Measurements from ENCODE around the gene TBX6. TPM values are rescaled to one million over a fixed set of nuclear protein-coding genes. Genes with fewer than 3 reads are reported as not detected.
A peak's percentile ranks its signal among the peaks of the same experiment; 100 is the strongest.

TBX6 gene
- total RNA-seq, 1 experiment from 2014 or later = 5.1 TPM

GRCh38 chr16:30083216-30084055, 8.3 kb downstream of the TBX6 start:
- CTCF ChIA-PET = interaction anchor here (0.8 kb wide), 1 partner anchor 48 kb away, joined by 4 read pairs; no protein-coding TSS in a partner anchor

DNA sequence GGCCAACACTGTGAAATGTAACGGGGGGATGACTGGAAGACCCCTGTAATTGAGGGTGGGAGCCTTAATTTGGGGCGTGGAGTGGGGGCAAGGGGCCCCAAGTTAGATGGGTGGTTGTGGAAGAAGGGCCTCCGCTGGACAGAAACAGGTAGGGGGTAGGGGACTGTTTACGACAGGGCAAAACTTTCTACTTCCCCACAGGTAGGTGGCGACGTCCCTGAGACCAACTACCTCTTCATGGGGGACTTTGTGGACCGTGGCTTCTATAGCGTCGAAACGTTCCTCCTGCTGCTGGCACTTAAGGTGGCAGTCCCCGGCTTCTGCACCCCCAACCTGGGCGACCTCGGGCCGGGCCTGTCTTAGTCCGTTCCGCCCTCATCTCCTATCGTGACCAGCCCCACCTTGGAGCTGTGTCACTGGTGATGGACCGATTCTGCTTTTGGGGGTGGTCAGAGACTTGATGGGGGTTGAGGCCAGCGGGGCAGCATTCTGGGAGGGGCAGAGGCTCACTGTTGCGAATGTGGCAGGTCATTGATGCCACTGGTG, 9.1 kb downstream of the TBX6 start:
- Mint-ChIP-seq H3K27ac (no peak overlapping the region), H3K4me1 (peaks cover 4% of the 10 kb centered on the region), H3K9me3 (peaks cover 4% of the 10 kb centered on the region; the same call in 1 of the 2 replicates), H3K4me3 (no peak overlapping the region), H3K27me3 (ENCODE audit: low read depth) (no peaks in the 10 kb centered on the region), H3K36me3 (peaks cover 60% of the 10 kb centered on the region)
- ATAC-seq (peak; percentile 50), DNase-seq (ENCODE audit: low spot score) (no peak)
- CTCF ChIA-PET = interaction anchor here (0.8 to 1.5 kb wide), 3 partner anchors 10 to 29 kb away, joined by 4 to 6 read pairs (median 6); partner anchors contain the start of gene ALDOA
- POLR2A ChIA-PET = no interaction called here
- TF ChIP-seq, protein P1, sequence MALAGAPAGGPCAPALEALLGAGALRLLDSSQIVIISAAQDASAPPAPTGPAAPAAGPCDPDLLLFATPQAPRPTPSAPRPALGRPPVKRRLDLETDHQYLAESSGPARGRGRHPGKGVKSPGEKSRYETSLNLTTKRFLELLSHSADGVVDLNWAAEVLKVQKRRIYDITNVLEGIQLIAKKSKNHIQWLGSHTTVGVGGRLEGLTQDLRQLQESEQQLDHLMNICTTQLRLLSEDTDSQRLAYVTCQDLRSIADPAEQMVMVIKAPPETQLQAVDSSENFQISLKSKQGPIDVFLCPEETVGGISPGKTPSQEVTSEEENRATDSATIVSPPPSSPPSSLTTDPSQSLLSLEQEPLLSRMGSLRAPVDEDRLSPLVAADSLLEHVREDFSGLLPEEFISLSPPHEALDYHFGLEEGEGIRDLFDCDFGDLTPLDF (CRISPR knock-in tag; IDR thresholded peaks at IDR 0.05) = no peak
- no peak for TF ChIP-seq ATF1 (CRISPR knock-in tag; IDR thresholded peaks at IDR 0.05)
- no peak for TF ChIP-seq IRF1 (CRISPR knock-in tag; IDR thresholded peaks at IDR 0.05)
- TF ChIP-seq, protein P2, sequence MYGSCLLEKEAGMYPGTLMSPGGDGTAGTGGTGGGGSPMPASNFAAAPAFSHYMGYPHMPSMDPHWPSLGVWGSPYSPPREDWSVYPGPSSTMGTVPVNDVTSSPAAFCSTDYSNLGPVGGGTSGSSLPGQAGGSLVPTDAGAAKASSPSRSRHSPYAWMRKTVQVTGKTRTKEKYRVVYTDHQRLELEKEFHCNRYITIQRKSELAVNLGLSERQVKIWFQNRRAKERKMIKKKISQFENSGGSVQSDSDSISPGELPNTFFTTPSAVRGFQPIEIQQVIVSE (CRISPR knock-in tag; IDR thresholded peaks at IDR 0.05; ENCODE audit: borderline replicate concordance) = no peak
- TF ChIP-seq, protein P3, sequence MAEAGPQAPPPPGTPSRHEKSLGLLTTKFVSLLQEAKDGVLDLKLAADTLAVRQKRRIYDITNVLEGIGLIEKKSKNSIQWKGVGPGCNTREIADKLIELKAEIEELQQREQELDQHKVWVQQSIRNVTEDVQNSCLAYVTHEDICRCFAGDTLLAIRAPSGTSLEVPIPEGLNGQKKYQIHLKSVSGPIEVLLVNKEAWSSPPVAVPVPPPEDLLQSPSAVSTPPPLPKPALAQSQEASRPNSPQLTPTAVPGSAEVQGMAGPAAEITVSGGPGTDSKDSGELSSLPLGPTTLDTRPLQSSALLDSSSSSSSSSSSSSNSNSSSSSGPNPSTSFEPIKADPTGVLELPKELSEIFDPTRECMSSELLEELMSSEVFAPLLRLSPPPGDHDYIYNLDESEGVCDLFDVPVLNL (CRISPR knock-in tag; IDR thresholded peaks at IDR 0.05; ENCODE audit: borderline replicate concordance, low read depth) = no peak
- no peak for TF ChIP-seq NFE2L1 (CRISPR knock-in tag; IDR thresholded peaks at IDR 0.05)
- no peak for TF ChIP-seq ZNF512 (CRISPR knock-in tag; IDR thresholded peaks at IDR 0.05; ENCODE audit: borderline replicate concordance)
- TF ChIP-seq JUN (CRISPR knock-in tag; IDR thresholded peaks at IDR 0.05) = no peak

More at GRCh38 chr16:30083216-30084055, 8.3 kb downstream of the TBX6 start:
- no peaks in the 10 kb centered on the region for H3K27me3 Mint-ChIP-seq (ENCODE audit: low read depth)
- H3K27ac Mint-ChIP-seq = no peak overlapping the region
- TF ChIP-seq ZNF423 (CRISPR knock-in tag; IDR thresholded peaks at IDR 0.05) (no peak), MXD4 (CRISPR knock-in tag; IDR thresholded peaks at IDR 0.05; ENCODE audit: borderline replicate concordance) (no peak), ZSCAN18 (CRISPR knock-in tag; IDR thresholded peaks at IDR 0.05) (no peak), SP1 (CRISPR knock-in tag; conservative IDR thresholded peaks at IDR 0.05) (no peak), ZMAT4 (CRISPR knock-in tag; IDR thresholded peaks at IDR 0.05) (no peak)
- TF ChIP-seq, protein P4, sequence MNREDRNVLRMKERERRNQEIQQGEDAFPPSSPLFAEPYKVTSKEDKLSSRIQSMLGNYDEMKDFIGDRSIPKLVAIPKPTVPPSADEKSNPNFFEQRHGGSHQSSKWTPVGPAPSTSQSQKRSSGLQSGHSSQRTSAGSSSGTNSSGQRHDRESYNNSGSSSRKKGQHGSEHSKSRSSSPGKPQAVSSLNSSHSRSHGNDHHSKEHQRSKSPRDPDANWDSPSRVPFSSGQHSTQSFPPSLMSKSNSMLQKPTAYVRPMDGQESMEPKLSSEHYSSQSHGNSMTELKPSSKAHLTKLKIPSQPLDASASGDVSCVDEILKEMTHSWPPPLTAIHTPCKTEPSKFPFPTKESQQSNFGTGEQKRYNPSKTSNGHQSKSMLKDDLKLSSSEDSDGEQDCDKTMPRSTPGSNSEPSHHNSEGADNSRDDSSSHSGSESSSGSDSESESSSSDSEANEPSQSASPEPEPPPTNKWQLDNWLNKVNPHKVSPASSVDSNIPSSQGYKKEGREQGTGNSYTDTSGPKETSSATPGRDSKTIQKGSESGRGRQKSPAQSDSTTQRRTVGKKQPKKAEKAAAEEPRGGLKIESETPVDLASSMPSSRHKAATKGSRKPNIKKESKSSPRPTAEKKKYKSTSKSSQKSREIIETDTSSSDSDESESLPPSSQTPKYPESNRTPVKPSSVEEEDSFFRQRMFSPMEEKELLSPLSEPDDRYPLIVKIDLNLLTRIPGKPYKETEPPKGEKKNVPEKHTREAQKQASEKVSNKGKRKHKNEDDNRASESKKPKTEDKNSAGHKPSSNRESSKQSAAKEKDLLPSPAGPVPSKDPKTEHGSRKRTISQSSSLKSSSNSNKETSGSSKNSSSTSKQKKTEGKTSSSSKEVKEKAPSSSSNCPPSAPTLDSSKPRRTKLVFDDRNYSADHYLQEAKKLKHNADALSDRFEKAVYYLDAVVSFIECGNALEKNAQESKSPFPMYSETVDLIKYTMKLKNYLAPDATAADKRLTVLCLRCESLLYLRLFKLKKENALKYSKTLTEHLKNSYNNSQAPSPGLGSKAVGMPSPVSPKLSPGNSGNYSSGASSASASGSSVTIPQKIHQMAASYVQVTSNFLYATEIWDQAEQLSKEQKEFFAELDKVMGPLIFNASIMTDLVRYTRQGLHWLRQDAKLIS (CRISPR knock-in tag; IDR thresholded peaks at IDR 0.05; ENCODE audit: borderline replicate concordance) = no peak
- TF ChIP-seq, protein P5, sequence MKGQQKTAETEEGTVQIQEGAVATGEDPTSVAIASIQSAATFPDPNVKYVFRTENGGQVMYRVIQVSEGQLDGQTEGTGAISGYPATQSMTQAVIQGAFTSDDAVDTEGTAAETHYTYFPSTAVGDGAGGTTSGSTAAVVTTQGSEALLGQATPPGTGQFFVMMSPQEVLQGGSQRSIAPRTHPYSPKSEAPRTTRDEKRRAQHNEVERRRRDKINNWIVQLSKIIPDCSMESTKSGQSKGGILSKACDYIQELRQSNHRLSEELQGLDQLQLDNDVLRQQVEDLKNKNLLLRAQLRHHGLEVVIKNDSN (CRISPR knock-in tag; IDR thresholded peaks at IDR 0.05) = no peak
- TF ChIP-seq, protein P6, sequence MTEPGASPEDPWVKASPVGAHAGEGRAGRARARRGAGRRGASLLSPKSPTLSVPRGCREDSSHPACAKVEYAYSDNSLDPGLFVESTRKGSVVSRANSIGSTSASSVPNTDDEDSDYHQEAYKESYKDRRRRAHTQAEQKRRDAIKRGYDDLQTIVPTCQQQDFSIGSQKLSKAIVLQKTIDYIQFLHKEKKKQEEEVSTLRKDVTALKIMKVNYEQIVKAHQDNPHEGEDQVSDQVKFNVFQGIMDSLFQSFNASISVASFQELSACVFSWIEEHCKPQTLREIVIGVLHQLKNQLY (CRISPR knock-in tag; IDR thresholded peaks at IDR 0.05) = no peak
- no peak overlapping the region for H3K4me3 Mint-ChIP-seq
- H3K4me1 Mint-ChIP-seq = peaks cover under 1% of the 10 kb centered on the region; the same call in 1 of the 2 replicates
- H3K9me3 Mint-ChIP-seq = peaks cover 4% of the 10 kb centered on the region; the same call in 1 of the 2 replicates
- POLR2A ChIA-PET = no interaction called here
- peaks cover 53% of the 10 kb centered on the region for H3K36me3 Mint-ChIP-seq
- DNase-seq (ENCODE audit: low spot score) (no peak), ATAC-seq (no peak)

Measured in WTC11 (cell line).